Measurements from ENCODE around the gene SPTA1. TPM values are rescaled to one million over a fixed set of nuclear protein-coding genes. Genes with fewer than 3 reads are reported as not detected.

The SPTA1 gene
- total and polyA plus RNA-seq, 2 experiments from 2014 or later: 0.03 TPM; not detected in 1

GRCh38 chr1:158687037-158687436, 522 bp upstream of the SPTA1 start:
- no peaks in the 10 kb centered on the region for H3K27me3 ChIP-seq
- H3K9me3 ChIP-seq (ENCODE audit: low read depth): no peaks in the 10 kb centered on the region
- H3K27ac ChIP-seq: no peak overlapping the region
- H4K20me1 ChIP-seq (ENCODE audit: insufficient read depth, poor library complexity, severe bottlenecking): no peaks in the 10 kb centered on the region
- H3K9me2 ChIP-seq (replicated peaks; ENCODE audit: insufficient read depth): no peaks in the 10 kb centered on the region
- no peaks in the 10 kb centered on the region for H3K4me1 ChIP-seq (ENCODE audit: insufficient read depth)
- no peak overlapping the region for H3K4me3 ChIP-seq
- TF ChIP-seq EZH2phosphoT487 (IDR thresholded peaks at IDR 0.05; ENCODE audit: low read depth, severe bottlenecking, unreplicated experiment) (no peak), EZH2 (IDR thresholded peaks at IDR 0.05; ENCODE audit: borderline replicate concordance) (no peak), CTCF (IDR thresholded peaks at IDR 0.05; ENCODE audit: poor library complexity) (no peak)
- H3K36me3 ChIP-seq (replicated peaks; ENCODE audit: insufficient read depth, low read depth): no peaks in the 10 kb centered on the region
- H2AFZ ChIP-seq: no peak overlapping the region
- H3K4me2 ChIP-seq: no peak overlapping the region
- DNase-seq (ENCODE audit: low spot score): no peak
- H3K79me2 ChIP-seq: no peaks in the 10 kb centered on the region

DNA sequence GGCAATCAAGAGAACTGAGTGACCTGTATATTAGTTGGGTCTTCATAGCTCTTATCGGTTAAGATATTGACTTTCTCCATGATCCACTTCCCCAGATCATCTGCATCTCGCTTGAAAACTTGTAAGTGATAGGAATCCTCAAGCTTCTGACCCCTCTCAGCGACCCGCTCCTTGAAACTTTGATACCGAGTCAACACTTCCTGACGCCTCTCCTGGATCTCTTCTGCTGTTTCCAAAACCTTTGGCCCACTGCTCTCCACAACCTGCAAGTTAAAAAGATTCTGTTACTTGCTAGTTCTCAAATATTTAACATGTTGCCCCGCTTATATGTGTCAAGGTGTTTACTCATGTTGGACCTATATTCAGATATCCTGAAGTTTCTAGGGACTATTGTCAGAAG, 1.4 kb downstream of the SPTA1 start:
- Histone ChIP-seq H3K27ac (no peak overlapping the region), H3K9me3 (ENCODE audit: low read depth) (no peaks in the 10 kb centered on the region), H3K79me2 (no peaks in the 10 kb centered on the region), H3K9me2 (replicated peaks; ENCODE audit: insufficient read depth) (no peaks in the 10 kb centered on the region), H3K4me3 (no peak overlapping the region), H4K20me1 (ENCODE audit: insufficient read depth, poor library complexity, severe bottlenecking) (no peaks in the 10 kb centered on the region), H3K4me2 (no peak overlapping the region), H3K4me1 (ENCODE audit: insufficient read depth) (no peaks in the 10 kb centered on the region), H2AFZ (no peak overlapping the region), H3K27me3 (no peaks in the 10 kb centered on the region), H3K36me3 (replicated peaks; ENCODE audit: insufficient read depth, low read depth) (no peaks in the 10 kb centered on the region)
- no peak for TF ChIP-seq CTCF (IDR thresholded peaks at IDR 0.05; ENCODE audit: poor library complexity)
- TF ChIP-seq EZH2 (IDR thresholded peaks at IDR 0.05; ENCODE audit: borderline replicate concordance): no peak
- TF ChIP-seq EZH2phosphoT487 (IDR thresholded peaks at IDR 0.05; ENCODE audit: low read depth, severe bottlenecking, unreplicated experiment): no peak
- 71% methylated on average over 7 of the region's 7 CpGs for WGBS (ENCODE audit: low lambda C conversion rate, missing lambda C conversion rate)
- DNase-seq (ENCODE audit: low spot score): no peak

GRCh38 chr1:158681606-158682005, 4.9 kb downstream of the SPTA1 start:
- no peak overlapping the region for H2AFZ ChIP-seq
- no peaks in the 10 kb centered on the region for H3K79me2 ChIP-seq
- H3K27ac ChIP-seq: no peak overlapping the region
- WGBS (ENCODE audit: low lambda C conversion rate, missing lambda C conversion rate): 82% methylated on average over 2 of the region's 2 CpGs
- no peaks in the 10 kb centered on the region for H3K4me1 ChIP-seq (ENCODE audit: insufficient read depth)
- H3K27me3 ChIP-seq: no peaks in the 10 kb centered on the region
- no peak overlapping the region for H3K4me2 ChIP-seq
- TF ChIP-seq EZH2phosphoT487 (IDR thresholded peaks at IDR 0.05; ENCODE audit: low read depth, severe bottlenecking, unreplicated experiment): no peak
- TF ChIP-seq EZH2 (IDR thresholded peaks at IDR 0.05; ENCODE audit: borderline replicate concordance): no peak
- no peak for TF ChIP-seq CTCF (IDR thresholded peaks at IDR 0.05; ENCODE audit: poor library complexity)
- H3K36me3 ChIP-seq (replicated peaks; ENCODE audit: insufficient read depth, low read depth): no peaks in the 10 kb centered on the region
- no peaks in the 10 kb centered on the region for H4K20me1 ChIP-seq (ENCODE audit: insufficient read depth, poor library complexity, severe bottlenecking)
- H3K9me3 ChIP-seq (ENCODE audit: low read depth): no peaks in the 10 kb centered on the region
- H3K4me3 ChIP-seq: no peak overlapping the region
- no peak for DNase-seq (ENCODE audit: low spot score)
- H3K9me2 ChIP-seq (replicated peaks; ENCODE audit: insufficient read depth): no peaks in the 10 kb centered on the region

GRCh38 chr1:158679289-158679688, 7.2 kb downstream of the SPTA1 start:
- Histone ChIP-seq H3K27ac (no peak overlapping the region), H3K79me2 (no peaks in the 10 kb centered on the region), H2AFZ (no peak overlapping the region), H3K4me3 (no peak overlapping the region), H4K20me1 (ENCODE audit: insufficient read depth, poor library complexity, severe bottlenecking) (no peaks in the 10 kb centered on the region), H3K9me3 (ENCODE audit: low read depth) (no peaks in the 10 kb centered on the region), H3K4me2 (no peak overlapping the region), H3K4me1 (ENCODE audit: insufficient read depth) (no peaks in the 10 kb centered on the region), H3K36me3 (replicated peaks; ENCODE audit: insufficient read depth, low read depth) (no peaks in the 10 kb centered on the region), H3K27me3 (no peaks in the 10 kb centered on the region), H3K9me2 (replicated peaks; ENCODE audit: insufficient read depth) (no peaks in the 10 kb centered on the region)
- no peak for DNase-seq (ENCODE audit: low spot score)
- WGBS (ENCODE audit: low lambda C conversion rate, missing lambda C conversion rate): 88% methylated on average over 1 of the region's 1 CpG
- TF ChIP-seq EZH2 (IDR thresholded peaks at IDR 0.05; ENCODE audit: borderline replicate concordance): no peak
- no peak for TF ChIP-seq CTCF (IDR thresholded peaks at IDR 0.05; ENCODE audit: poor library complexity)
- no peak for TF ChIP-seq EZH2phosphoT487 (IDR thresholded peaks at IDR 0.05; ENCODE audit: low read depth, severe bottlenecking, unreplicated experiment)
